GM19025 (cell line): ENCODE measurements around the gene NR0B1.

Source experiments
- ATAC-seq: cut with Tn5 transposase; IDR thresholded peaks from one replicate; pipeline ENCODE4 v1.9.1; 2021; ENCODE audit warnings: mild to moderate bottlenecking, low read depth, moderate library complexity; ENCODE audit not compliant: unreplicated experiment

The NR0B1 gene

GRCh38 chrX:30275498-30275897, 33.7 kb downstream of the NR0B1 start:
- no peak for ATAC-seq

DNA sequence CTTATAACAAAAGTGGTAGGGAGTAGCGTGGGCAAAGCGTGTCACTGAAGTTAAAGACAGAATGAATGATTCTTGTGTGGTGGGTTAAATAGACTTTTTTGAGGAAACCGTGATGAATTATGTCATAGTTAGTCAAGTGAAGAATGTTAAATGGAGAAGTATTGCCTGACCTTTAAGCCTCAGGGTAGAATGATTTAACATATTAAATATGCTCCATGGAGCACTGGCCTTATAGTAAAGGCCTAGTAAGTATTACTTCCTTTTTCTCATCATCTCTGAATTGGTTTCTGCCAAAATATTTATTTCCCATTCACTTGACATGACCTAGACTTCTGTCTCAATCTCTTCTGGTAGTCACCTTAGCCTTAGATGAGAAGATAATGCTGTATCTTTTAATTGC, 38.6 kb downstream of the NR0B1 start:
- ATAC-seq, result no peak

- ATAC-seq, result no peak
Observed at GRCh38 chrX:30262763-30263162, 46.4 kb downstream of the NR0B1 start.

GRCh38 chrX:30261012-30261411, 48.2 kb downstream of the NR0B1 start:
- no peak for ATAC-seq

DNA sequence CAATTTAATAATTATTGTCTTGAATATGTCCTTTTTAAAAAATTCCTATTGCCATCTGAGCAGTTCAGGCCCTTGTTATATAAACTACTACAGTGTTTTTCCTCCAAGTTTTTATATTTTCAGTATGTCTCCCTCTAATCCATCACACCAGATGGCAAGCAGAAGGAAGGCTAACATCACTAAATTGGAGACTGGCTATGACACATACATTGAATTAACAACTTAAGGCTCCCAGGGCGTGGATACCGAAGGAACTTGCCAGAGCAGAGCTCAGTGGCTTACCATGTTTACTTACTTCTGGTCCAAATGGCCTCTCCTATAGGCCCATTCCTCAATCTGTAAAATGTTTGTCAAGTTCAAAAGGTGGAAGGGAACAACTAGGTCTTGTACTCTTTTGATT, 49.3 kb downstream of the NR0B1 start:
- no peak for ATAC-seq
